ENCODE results near the gene CES3. TPM values are rescaled to one million over a fixed set of nuclear protein-coding genes. Genes with fewer than 3 reads are reported as not detected.
"Not testable (repeated sequence)": the region's sequence is repeated elsewhere in the genome, so short reads cannot be mapped to it uniquely, and the experiment has no call there.

The CES3 gene
- total RNA-seq, 4 donors from 2014 or later = 0.31 to 1.6 (median 0.84) TPM

DNA sequence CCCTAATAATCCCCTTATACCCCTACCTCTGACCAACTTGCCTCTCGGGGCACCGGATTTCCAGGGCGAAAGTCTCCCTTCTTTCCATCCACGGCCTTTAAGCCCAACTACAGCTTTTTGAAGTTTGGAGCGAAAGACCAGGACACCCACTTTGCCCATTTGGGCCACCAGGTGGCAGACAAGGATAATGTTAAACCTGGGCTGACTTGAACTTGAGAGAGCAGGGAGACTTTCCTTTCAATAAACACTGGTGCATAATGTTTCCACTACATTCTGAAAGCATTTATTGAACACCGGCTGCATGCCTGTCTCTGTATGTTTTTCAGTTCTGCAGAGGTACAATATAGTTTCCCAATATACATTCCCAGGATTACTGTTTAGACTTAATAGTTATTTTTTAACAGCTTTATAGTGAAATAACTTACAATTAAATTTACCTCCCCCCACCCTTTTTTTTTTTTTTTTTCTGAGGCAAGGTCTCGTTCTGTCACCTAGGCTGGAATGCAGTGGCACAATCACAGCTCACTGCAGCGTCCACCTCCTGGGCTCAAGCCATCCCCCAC, 6.9 kb upstream of the CES3 start:
- ATAC-seq (ENCODE audit: low FRiP score) = peak; percentile 71
- peak; percentile 74 for DNase-seq (ENCODE audit: low spot score)

GRCh38 chr16:66955363-66956153, 5.5 kb upstream of the CES3 start:
- DNase-seq (ENCODE audit: low spot score); ATAC-seq (ENCODE audit: low FRiP score): not testable (repeated sequence)

More for the DNA sequence above, 6.9 kb upstream of the CES3 start:
- peak in 1 of 3 donors; percentile 24 for TF ChIP-seq CTCF (IDR thresholded peaks at IDR 0.05)

DNA sequence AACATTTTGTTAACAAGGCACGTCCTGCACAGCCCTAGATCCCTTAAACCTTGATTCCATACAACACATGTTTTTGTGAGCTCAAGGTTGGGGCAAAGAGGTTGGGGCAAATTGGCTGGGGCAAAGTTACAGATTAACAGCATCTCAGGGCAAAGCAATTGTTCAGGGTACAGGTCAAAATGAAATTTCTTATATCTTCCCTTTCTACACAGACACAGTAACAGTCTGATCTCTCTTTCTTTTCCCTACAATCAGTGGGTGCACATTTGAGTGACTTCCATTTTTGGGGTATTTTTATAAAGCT, 5.0 kb upstream of the CES3 start:
- DNase-seq (ENCODE audit: low spot score); ATAC-seq (ENCODE audit: low FRiP score): not testable (repeated sequence)

DNA sequence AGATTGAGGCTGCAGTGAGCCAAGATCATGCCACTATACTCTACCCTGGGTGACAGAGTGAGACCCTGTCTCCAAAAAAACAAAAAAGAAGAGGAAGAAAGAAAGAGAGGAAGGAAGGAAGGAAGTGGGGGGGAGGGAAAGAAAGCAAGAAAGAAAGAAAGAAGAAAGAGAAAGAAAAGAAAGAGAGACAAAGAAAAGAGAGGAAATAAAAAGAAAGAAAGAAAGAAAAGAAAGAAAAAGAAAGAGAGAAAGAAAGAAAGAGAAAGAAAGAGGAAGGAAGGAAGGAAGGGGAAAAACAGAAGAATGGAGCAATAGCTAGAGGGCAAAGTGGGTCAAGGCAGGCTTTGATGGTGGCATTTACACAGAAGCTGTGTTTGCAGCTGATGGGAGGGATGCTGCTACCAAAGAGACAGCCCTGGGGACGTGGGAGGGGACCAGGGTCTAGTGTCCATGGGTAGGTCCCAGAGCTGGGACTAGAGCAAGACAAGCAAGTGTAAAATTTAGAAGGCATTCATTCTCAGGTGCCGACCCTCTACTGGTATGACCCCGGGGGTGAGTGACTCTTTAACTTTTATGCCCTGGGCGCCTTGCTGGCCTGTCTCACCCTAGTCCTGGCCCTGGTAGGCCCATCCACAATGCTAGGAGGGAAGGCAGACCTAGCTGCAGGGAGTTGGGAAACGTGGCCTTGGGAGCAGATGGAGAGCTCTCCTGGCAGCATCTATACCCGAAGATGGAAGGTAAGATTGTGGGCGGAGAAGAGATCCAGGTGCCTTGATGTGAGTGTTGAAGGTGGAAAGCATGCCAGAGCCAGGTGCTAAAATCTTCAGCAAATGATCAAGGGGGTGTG, 2.0 kb upstream of the CES3 start:
- ATAC-seq (ENCODE audit: low FRiP score) (no peak), DNase-seq (ENCODE audit: low spot score) (no peak)
- no peak for TF ChIP-seq CTCF (IDR thresholded peaks at IDR 0.05)

- ATAC-seq (ENCODE audit: low FRiP score) (no peak), DNase-seq (ENCODE audit: low spot score) (no peak)
- TF ChIP-seq CTCF (IDR thresholded peaks at IDR 0.05) = no peak
Measured at GRCh38 chr16:66959704-66960161, 1.3 kb upstream of the CES3 start.

GRCh38 chr16:66960270-66960669, 796 bp upstream of the CES3 start:
- TF ChIP-seq CTCF (IDR thresholded peaks at IDR 0.05) = no peak
- DNase-seq (ENCODE audit: low spot score) (no peak), ATAC-seq (ENCODE audit: low FRiP score) (no peak)

- TF ChIP-seq CTCF (IDR thresholded peaks at IDR 0.05) = no peak
- no peak for ATAC-seq (ENCODE audit: low FRiP score)
- no peak for DNase-seq (ENCODE audit: low spot score)
Measured at GRCh38 chr16:66961914-66962313, 848 bp downstream of the CES3 start.
